Lung (tissue), 12 donors: Measurements from ENCODE around the gene TGFB1. TPM values are rescaled to one million over a fixed set of nuclear protein-coding genes. Genes with fewer than 3 reads are reported as not detected.

Experiments
- ATAC-seq: fragments of 200-7000 bp; cut with Tn5 transposase; one replicate; pipeline ENCODE4 v1.9.1; 2020; ENCODE audit warnings: moderate number of reproducible peaks; ENCODE audit not compliant: insufficient read depth, low FRiP score
- DNase-seq, 3 donors: peaks; one replicate each; pipeline ENCODE4 v3.0.0-alpha.2; 2013 to 2017
- H3K27ac ChIP-seq, 2 donors: one replicate each; pipeline ENCODE4 v1.5.1; 2013; ENCODE audit warnings: mild to moderate bottlenecking in 2 of 2, moderate library complexity in 2 of 2, control low read depth in 1 of 2, inconsistent platforms in 1 of 2, low read depth in 1 of 2, low read length in 1 of 2
- H3K27me3 ChIP-seq, 3 donors: one replicate each; pipeline ENCODE4 v1.5.1; 2013; ENCODE audit warnings: low read length in 2 of 3; ENCODE audit not compliant: control insufficient read depth in 3 of 3, insufficient read depth in 3 of 3
- H3K36me3 ChIP-seq, 4 donors: one replicate each; pipeline ENCODE4 v1.5.1; 2013; ENCODE audit warnings: low read length in 4 of 4, mild to moderate bottlenecking in 1 of 4, moderate library complexity in 1 of 4; ENCODE audit not compliant: control insufficient read depth in 4 of 4, insufficient read depth in 4 of 4
- H3K4me1 ChIP-seq, 5 donors: one replicate each; pipeline ENCODE4 v1.5.1; 2013; ENCODE audit warnings: low read length in 5 of 5, mild to moderate bottlenecking in 2 of 5, moderate library complexity in 1 of 5; ENCODE audit not compliant: control insufficient read depth in 5 of 5, insufficient read depth in 5 of 5
- H3K4me3 ChIP-seq: one replicate; pipeline ENCODE4 v1.5.1; 2013; ENCODE audit warnings: mild to moderate bottlenecking, control low read depth, moderate library complexity
- H3K9ac ChIP-seq, 2 donors: one replicate each; pipeline ENCODE4 v1.5.1; 2013; ENCODE audit warnings: low read length in 2 of 2, control low read depth in 1 of 2; ENCODE audit not compliant: insufficient read depth in 1 of 2
- H3K9me3 ChIP-seq, 4 donors: one replicate each; pipeline ENCODE4 v1.5.1; 2013; ENCODE audit warnings: low read length in 3 of 4, mild to moderate bottlenecking in 1 of 4, moderate library complexity in 1 of 4; ENCODE audit not compliant: control insufficient read depth in 4 of 4, insufficient read depth in 3 of 4
- WGBS, 2 donors: extraction: QIAGEN DNeasy Blood & Tissue Kit; methylation state at CpG; one replicate each; pipeline ENCODE4 v1.1.7; 2013; 5-methylcytosine and 5-hydroxymethylcytosine counted together
- polyA plus RNA-seq, 2 donors: library from polyadenylated mRNA; stranded (reverse); fragments of 200-250 nt; gene quantifications; one replicate each; pipeline ENCODE4 v1.2.1, GENCODE V29; 2013
- total RNA-seq, 2 donors: library from RNA; depleted of rRNA in 1 of 2; stranded (reverse); fragments of >200 nt in 1 of 2; gene quantifications; one replicate each; pipeline ENCODE4 v1.2.1, GENCODE V29; 2014 to 2021
- TF ChIP-seq, protein P1 (sequence below): IDR thresholded peaks from 2 replicates; pipeline ENCODE4 v1.5.1; 2012; ENCODE audit warnings: mild to moderate bottlenecking; ENCODE audit errors: control extremely low read depth, extremely low read depth
- donor health status: control.
- donor health status: control.
- donor health status: Bipolar disorder and iron deficiency.
- donor health status: healthy.
- donor health status: DM: yes; HTN: yes; CAD: no.

The TGFB1 gene
- total and polyA plus RNA-seq, 4 donors, result 18.0 to 88.8 (median 47.6) TPM

DNA sequence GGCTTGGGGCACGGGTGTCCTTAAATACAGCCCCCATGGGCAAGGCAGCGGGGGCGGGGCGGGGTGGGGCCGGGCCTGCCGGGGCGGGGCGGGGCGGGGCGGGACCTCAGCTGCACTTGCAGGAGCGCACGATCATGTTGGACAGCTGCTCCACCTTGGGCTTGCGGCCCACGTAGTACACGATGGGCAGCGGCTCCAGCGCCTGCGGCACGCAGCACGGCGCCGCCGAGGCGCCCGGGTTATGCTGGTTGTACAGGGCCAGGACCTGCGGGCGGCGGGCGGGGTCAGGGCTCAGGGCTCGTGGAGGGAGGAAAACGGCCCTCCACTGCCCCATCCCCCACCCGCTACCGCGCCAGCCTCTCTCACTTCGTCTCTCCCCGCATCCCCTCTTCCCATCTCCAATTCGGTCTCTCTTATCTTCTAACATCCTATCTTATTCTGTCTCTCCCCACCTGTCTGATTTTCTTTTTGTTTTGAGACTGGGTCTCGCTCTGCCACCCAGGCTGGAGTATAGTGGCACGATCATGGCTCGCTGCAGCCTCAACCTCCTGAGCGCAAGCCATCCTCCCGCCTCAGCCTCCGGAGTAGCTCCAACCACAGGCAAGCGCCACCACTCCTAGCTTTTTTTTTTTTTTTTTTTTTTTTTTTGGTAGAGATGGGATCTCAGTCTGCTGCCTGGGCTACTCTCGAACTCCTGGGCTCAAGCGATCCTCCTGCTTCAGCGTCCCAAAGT is 22.6 kb downstream of the TGFB1 start:
- Histone ChIP-seq H3K27ac (no peak overlapping the region), H3K36me3 (peaks cover 0 to 11% (median 0%) of the 10 kb centered on the region in 4 donors), H3K27me3 (no peaks in the 10 kb centered on the region), H3K9ac (no peak overlapping the region), H3K4me3 (no peak overlapping the region), H3K4me1 (peaks cover 0 to 25% (median 10%) of the 10 kb centered on the region in 5 donors), H3K9me3 (no peaks in the 10 kb centered on the region)
- no peak for DNase-seq
- no peak for ATAC-seq
- TF ChIP-seq, protein P1, sequence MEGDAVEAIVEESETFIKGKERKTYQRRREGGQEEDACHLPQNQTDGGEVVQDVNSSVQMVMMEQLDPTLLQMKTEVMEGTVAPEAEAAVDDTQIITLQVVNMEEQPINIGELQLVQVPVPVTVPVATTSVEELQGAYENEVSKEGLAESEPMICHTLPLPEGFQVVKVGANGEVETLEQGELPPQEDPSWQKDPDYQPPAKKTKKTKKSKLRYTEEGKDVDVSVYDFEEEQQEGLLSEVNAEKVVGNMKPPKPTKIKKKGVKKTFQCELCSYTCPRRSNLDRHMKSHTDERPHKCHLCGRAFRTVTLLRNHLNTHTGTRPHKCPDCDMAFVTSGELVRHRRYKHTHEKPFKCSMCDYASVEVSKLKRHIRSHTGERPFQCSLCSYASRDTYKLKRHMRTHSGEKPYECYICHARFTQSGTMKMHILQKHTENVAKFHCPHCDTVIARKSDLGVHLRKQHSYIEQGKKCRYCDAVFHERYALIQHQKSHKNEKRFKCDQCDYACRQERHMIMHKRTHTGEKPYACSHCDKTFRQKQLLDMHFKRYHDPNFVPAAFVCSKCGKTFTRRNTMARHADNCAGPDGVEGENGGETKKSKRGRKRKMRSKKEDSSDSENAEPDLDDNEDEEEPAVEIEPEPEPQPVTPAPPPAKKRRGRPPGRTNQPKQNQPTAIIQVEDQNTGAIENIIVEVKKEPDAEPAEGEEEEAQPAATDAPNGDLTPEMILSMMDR, result no peak
- WGBS, 2 donors, result 78 to 88% methylated on average over 36 to 47 of the region's 47 CpGs

DNA sequence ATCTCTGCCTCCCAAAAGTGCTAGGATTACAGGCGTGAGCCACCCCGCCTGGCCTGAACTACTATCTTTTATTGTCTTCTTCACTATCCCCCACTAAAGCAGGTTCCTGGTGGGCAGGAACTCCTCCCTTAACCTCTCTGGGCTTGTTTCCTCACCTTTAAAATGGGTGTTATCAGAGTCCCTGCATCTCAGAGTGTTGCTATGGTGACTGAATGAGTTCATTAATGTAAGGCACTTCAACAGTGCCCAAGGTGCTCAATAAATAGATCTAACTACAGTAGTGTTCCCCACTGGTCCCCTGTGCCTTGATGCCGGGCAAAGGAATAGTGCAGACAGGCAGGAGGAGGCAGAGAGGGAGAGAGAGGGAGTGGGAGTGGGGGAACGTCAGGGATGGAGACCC is 23.2 kb downstream of the TGFB1 start:
- Histone ChIP-seq H3K36me3 (peaks cover 0 to 11% (median 0%) of the 10 kb centered on the region in 4 donors), H3K27ac (no peak overlapping the region), H3K4me3 (no peak overlapping the region), H3K4me1 (peaks cover 0 to 30% (median 16%) of the 10 kb centered on the region in 5 donors), H3K9ac (no peak overlapping the region), H3K27me3 (no peaks in the 10 kb centered on the region), H3K9me3 (no peaks in the 10 kb centered on the region)
- TF ChIP-seq, protein P1, result no peak
- 83 to 96% methylated on average over 4 of the region's 4 CpGs for WGBS, 2 donors
- no peak for DNase-seq
- no peak for ATAC-seq

DNA sequence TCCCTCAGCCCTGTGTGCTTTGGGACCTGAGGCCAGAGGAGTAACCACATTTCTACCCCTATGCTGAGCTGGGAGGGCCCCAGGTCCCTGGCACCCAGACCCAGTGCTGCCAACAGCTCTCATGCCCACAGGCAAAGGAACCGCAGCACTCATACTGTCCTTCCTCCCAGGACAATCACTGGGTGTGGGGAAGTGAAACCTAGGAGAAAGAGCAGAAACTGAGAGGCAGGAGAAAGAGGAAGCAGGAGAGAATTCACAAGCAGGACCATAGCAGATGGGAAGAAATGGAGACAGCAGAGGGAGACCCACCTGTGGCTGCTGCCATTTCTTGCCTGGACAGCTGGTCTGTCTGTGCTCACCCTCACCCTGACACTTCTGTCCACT is 24.9 kb downstream of the TGFB1 start:
- ATAC-seq, result no peak
- H3K4me3 ChIP-seq, result no peak overlapping the region

More for the DNA sequence above, 24.9 kb downstream of the TGFB1 start:
- WGBS, 2 donors, result 0 to 48% methylated on average over 1 of the region's 1 CpG
- DNase-seq, result no peak
- H3K9me3 ChIP-seq, result no peaks in the 10 kb centered on the region
- H3K27ac ChIP-seq, result peak overlapping the region in 1 of 2 donors; percentile 91
- H3K27me3 ChIP-seq, result no peaks in the 10 kb centered on the region
- H3K36me3 ChIP-seq, result peaks cover 0 to 11% (median 0%) of the 10 kb centered on the region in 4 donors
- TF ChIP-seq, protein P1, result no peak
- peaks cover 0 to 40% (median 23%) of the 10 kb centered on the region in 5 donors for H3K4me1 ChIP-seq
- H3K9ac ChIP-seq, result no peak overlapping the region
